Measurements from ENCODE around the gene POU5F1.
"Not testable (repeated sequence)": the region's sequence is repeated elsewhere in the genome, so short reads cannot be mapped to it uniquely, and the experiment has no call there.

POU5F1 gene

DNA sequence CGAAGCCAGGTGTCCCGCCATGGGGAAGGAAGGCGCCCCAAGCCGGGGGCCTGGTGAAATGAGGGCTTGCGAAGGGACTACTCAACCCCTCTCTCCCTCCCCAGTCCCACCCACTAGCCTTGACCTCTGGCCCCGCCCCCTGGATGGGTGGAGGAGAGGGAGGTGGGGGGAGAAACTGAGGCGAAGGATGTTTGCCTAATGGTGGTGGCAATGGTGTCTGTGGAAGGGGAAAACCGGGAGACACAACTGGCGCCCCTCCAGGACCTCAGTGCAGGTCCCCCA is at the start of gene POU5F1:
Gene POU5F1 (minus strand): TSS at position 83 of the 282 bp plus-strand sequence. CDS start 62 bp downstream, at position 21.
- DNase-seq, result no peak

DNA sequence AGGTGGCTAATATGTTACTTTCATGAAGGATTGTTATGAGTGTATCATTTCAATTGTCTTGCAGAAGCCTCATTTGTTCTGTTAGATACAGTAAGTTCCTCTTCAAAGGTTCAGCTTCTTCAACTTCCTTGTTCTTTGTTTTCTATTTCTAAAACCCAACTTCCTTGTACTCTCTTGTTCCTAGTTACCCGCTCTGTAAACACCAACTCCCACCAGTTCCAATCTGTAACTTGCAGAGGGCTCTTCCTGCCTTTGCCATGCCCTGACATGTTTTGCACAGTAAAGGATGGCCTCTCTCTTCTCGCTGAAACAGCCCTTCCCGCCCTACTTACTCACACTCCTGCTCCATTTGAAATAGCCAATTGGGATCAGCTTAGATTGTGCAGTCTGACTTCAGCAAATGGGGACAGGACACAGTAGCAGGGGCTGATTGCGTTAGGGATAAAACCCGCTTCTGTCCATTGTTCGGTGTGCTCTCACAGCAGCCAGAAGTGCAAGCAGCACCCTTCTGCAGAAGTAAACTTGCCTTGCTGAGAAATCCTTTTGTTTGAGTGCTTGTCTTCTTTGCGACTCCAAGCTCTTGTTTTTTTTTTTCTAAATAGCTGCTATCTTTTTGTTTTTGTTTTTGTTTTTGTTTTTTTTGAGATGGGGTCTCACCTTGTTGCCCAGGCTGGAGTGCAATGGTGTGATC is 45.9 kb upstream of the POU5F1 start:
- DNase-seq, result no peak

DNA sequence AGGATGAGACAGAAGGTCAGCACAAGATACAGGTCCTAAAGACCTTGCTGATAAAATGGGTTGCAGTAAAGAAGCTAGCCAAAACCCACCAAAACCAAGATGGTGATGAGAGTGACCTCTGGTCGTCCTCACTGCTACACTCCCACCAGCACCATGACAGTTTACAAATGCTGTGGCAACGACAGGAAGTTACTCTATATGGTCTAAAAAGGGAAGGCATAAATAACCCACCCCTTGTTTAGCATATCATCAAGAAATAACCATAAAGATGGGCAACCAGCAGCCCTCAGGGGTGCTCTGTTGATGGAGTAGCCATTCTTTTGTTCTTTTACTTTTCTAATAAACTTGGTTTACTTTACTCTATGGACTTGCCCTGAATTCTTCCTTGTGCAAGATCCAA is 44.7 kb upstream of the POU5F1 start:
- not testable (repeated sequence) for DNase-seq

DNA sequence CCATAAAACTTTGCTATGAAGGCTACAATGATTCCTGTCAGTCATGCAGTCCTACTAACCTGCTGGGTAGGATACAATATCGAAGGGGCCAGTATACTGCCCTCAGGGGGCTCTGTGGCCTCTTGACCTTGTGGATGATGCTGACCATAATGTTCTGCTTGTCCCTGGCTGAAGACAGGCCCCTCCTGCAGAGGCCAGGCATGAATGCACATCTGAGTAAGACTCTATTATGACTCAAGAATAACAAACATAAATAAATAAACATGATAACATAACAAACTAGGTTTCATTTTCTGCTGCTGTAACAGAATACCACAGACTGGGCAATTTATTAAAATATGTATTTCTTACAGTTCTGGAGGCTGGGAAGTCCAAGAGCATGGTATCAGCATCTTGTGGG is 44.0 kb upstream of the POU5F1 start:
- no peak for DNase-seq

DNA sequence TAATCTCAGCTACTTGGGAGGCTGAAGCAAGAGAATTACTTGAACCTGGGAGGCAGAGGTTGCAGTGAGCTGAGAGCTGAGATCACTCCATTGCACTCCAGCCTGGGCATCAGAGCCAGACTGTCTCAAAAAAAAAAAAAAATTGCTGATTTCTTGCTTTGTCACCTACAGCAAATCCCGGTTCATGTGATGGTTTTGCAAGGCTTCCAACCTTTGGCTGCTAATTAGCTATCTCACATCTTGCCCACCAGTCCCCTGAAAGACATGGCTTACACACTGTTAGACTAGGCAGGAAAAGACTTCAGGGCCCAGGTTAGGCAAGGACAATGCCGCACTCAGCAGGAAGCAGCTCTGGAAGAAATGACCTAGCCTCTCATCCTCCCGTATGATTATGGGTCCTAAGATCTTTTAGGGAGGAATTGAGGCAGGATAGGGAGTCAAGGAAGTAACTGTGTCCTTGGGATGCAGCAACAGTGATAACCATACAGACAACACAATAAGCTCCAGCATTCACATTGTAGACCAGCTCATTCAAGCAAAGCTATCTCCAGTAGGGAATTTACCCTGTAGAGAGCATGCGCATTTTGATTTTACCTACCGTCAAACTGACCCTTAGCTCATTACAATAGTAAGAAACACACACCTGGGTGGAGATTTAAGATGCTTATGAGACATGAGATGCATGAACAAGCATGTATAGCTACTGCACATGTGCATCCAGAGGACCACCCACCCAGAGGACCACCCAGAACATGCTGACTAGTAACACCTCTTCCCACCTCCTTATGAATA is 40.5 kb upstream of the POU5F1 start:
- DNase-seq, result no peak

DNA sequence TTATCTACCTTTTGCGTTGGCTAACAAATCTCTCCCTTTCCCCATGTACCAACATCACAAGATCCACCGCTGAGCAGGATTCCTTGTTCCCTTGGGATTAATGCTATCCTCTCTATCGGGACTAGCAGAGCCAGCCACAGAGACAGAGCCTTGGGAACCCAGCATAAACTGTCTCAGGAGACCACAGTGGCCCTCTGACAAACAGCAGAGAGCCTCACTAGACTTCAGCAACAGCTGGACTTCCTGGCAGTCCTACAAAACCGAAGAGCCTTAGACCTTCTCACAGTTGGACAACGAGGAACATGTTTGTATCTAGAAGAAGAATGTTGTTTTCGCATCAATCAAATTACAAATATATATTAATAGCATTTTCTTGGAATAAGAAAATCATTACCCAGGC is 39.6 kb upstream of the POU5F1 start:
- no peak for DNase-seq

DNA sequence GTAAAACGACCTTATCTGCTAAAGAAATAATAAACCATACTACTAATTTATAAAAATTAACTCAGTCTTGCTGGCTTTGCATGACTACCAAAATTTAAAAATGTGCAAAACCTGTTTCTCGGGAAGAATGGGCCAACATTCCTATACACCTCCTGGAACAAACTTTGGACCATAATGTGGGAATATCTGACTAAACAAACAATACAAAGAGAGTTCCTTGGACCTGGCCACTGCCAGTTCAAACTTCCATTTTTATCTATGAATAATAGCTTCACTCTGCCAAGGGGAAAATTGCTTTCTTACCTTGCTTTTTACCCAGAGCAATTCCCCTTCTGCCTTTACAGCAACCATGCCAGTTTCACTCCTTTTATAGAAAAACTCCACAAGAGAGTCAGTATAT is 38.7 kb upstream of the POU5F1 start:
- no peak for DNase-seq

DNA sequence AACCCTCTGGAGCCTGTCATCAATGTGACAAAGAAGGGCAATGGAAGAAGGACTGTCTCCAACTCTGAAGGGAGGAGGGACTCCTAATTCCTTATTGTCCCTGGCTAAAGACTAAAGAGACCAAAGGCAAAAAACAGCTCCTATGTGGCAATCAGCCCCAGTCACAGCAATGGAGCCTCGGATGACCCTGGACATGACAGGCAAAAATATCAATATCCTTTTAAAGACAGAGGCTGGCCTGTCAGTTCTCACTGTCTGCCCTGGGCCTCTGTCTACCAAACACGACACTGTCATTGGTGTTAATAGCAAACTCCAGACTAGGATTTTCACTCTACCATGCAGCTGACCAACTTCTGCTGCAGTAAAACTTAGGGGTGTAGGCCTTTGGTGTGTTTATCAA is 38.0 kb upstream of the POU5F1 start:
- no peak for DNase-seq

DNA sequence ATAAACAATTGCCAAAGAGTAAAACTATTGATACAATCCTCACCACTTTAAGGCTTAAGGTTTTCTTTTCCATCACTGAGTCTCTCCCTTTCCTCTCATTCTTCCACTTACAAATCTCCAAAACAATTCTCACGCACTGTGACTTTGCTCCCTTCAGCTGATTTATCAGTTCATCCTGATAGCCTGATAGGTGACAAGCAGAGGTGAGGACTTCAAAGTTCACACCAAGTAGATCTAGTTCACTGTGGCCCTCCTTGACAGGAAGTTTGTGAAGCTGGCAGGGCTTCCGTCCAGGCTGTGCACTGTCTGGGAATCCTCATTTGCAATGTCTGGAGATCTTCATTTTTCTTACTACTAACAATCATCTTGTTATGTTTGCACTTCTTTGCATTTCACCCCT is 35.2 kb upstream of the POU5F1 start:
- DNase-seq, result no peak

DNA sequence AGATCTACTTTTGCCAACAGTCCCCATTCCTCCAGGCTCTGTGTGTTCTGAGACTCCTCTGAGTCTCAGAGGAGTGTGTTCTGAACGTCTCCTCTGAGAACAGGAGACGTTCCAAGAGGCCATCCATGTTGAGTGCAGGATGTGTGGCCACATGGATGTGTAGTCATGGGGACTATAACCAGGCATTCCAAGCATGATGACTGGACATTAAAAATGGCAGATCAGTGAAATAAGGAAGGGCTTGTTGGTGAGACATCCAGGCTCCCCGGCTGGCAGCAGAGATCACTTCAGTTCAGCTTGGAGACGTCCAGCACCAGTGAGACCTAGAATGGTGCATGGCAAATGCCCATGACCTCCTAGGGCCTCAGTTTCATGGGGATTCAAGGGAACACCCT is 34.3 kb upstream of the POU5F1 start:
- no peak for DNase-seq

DNA sequence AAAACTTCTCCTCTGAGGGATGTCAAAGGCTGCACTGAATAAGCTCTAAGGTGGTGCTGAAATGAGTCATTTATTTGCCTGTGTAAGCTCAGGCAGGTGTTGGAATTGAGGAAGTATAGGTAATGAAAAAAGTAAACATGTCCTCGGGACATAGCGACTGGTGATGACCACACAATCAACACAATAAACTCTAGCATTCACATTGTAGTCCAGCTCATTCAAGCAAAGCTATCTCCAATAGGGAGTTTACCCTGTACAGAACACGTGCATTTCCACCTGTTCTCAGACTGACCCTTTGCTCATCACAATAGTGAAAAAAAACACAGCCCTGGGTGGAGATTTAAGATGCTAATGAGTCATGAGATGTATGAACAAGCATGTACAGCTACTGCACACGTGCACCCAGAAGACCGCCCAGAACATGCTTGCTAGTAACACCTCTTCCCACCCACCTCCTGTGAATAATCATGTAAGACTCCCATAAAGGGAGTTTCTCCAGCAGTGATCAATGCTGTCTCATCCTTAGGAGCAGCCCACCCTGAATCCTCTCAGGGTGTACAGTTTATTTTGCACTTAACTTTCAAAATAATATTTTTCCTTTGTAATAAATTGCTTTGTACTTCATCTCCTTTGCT is 33.0 kb upstream of the POU5F1 start:
- DNase-seq, result no peak

DNA sequence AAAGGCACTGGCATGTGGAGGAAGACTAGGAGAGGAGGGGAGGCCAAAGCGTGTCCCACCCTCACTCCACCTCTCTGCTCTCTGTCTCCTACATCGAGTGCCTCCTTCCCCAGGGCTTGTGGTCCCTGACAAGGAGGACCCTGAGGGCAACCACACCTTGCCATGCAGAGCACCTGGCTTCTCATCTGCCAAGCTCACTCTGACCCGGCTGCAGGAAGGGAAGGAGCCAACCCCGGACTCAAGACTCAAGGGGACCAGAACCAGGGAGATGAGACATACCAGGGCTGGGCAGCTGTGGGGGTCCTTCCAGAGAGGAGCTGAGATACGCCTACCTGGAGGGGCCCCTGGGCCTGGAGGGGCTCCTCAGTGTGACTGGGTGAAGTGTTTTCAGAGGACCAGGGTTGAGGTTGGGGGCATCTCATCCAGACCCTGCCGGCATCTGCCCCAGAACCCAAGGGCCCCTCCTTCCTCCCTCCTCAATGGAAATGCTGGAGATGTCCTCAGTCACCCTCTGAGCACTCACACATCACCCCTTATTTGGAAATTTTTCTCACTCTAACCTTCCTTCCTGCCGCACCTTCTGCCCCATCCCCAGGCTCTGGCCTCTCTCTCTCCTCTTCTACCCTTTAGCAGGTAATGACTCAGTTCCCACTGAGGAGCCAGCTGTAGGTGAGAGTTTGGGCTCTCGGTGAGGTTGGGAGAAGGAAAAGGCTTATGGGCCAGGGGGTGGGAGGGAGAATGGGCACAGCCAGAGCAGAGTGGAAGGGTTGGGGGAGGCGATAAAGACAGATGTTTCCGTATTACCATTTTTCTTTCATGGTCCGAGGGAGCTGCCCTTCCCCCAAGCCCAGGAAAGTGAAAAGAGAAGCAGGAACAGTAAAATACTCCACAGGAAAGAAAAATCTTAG is 32.0 kb upstream of the POU5F1 start:
- DNase-seq, result no peak

DNA sequence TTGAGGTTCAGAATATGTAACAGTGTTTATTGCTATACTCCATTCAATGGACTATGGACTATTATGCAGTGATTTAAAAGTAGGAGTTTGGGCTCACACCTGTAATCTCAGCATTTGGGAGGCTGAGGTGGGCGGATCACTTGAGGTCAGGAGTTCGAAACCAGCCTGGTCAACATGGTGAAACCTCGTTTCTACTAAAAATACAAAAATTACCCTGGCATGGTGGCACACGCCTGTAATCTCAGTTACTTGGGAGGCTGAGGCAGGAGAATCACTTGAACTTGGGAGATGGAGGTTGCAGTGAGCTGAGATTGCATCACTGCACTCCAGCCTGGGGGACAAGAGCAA is 28.6 kb upstream of the POU5F1 start:
- not testable (repeated sequence) for DNase-seq

DNA sequence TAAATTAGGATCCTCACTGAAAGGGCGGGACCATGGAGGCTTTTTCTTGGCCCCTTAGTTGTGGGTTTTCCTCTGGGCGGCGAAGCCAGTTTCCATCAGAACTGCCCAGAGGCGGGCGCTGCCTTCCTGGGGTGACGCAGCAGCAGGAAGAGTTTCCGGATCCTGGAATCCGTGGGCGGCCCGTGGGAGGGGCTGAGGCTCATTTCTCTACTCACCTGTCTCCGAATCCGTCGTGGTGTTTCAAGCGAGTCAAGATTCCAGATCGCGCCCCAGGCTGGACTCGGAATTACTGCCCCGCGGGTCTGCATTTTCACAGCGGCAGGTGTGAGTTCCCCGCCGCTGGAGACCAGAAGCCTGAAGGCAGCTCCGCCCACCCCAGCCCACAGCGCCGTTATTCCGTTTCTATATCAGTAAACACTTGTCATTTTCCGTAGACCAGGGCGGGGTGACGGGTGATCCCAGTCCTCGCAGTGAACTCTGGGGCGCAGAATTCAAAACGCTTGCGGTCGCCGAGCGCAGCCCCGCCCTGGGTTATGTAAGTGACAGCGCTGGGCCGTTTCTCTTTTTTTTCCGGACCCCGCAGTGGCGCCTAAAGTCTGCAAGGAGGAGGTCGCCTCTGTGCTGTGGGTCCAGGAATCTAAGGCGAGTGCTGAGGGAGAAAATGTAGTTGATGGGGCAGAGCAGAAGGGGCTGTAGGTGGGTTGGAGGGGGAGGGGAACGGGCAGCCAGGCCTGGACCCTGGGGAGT is 27.2 kb upstream of the POU5F1 start:
- DNase-seq, result peak in 1 of 2 experiments; percentile 60

DNA sequence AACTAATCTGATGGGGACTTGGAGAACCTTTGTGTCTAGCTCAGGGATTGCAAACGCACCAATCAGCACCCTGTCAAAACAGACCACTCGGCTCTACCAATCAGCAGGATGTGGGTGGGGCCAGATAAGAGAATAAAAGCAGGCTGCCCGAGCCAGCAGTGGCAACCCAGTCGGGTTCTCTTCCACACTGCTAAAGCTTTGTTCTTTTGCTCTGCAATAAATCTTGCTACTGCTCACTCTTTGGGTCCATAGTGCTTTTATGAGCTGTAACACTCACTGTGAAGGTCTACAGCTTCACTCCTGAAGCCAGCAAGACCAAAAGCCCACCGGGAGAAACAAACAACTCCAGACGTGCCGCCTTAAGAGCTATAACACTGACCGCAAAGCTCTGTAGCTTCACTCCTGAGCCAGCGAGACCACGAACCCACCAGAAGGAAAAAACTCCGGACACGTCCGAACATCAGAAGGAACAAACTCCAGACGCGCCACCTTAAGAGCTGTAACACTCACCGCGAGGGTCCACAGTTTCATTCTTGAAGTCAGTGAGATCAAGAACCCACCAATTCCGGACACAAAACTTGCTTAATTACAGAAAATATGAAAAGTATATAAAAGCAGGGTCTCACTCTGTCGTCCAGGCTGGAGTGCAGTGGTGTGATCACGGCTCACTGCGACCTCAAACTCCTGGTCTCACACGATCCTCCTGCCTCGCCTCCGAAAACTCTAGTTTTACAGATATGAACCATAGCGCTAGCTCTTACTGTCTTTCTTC is 26.0 kb upstream of the POU5F1 start:
- not testable (repeated sequence) for DNase-seq

DNA sequence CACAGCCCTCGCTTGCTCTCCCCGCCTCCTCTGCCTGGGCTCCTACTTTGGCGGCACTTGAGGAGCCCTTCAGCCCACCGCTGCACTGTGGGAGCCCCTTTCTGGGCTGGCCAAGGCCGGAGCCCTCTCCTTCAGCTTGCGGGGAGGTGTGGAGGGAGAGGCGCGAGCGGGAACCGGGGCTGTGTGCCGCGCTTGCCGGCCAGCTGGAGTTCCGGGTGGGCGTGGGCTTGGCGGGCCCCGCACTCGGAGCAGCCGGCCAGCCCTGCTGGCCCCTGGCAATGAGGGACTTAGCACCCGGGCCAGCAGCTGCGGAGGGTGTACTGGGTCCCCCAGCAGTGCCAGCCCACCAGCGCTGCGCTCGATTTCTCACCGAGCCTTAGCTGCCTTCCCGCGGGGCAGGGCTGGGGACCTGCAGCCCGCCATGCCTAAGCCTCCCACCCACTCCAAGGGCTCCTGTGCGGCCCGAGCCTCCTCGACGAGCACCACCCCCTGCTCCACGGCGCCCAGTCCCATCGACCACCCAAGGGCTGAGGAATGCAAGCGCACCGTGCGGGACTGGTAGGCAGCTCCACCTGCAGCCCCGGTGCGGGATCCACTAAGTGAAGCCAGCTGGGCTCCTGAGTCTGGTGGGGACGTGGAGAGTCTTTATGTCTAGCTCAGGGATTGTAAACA is 25.0 kb upstream of the POU5F1 start:
- DNase-seq, result not testable (repeated sequence)

DNA sequence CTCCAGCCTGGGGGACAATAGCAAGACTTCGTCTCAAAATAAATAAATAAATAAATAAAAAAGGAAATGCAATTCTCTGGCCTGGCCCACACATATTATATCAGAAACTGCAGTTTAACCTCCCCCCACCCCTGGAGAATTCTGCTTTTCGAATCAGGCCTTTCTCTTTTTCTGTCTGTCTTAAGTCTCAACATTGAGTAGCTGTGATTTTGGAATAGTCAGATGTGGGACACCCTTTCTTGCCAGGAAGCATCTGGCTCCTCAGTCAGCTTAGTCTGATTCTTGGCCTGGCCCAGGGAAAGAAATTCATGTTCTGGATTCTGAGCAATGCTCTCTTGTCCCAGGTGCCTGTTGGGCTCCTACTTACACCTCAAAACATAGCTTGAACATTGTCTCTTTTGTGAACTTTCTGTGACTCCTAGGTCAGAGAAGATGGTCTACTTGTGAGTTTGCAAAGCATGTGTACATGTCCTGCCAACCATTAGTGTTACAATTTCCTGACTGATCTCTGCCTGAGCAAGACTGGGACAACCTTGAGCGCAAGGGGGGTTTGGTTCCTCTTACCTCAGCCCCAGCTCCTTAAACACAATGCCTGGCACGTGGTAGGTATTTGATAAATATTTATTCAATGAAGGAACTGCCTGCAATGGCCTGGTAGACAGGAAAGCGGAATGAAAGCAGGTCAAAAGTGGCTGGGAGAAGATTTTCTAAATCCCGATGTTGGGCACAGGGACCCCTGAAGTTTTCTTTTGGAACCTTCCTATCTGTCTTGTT is 23.8 kb upstream of the POU5F1 start:
- DNase-seq, result no peak

DNA sequence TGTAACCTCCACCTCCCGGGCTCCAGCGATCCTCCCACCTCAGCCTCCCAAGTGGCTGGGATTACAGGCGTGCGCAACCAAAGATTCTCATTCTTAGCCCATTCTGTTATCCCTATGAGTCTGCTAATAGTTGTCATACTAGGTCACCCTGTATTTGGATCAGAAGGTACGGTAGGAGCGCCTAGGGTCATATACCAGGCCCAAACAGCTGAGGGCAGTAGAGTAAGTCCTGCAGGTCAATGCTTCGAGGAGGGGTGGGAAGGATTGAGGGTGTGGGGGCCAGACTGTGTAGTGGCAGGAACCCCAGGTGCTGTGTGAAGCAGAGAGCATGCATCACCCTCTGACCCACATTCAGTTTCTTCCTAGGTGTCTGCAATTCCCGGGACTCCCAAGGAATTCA is 22.7 kb upstream of the POU5F1 start:
- no peak for DNase-seq

DNA sequence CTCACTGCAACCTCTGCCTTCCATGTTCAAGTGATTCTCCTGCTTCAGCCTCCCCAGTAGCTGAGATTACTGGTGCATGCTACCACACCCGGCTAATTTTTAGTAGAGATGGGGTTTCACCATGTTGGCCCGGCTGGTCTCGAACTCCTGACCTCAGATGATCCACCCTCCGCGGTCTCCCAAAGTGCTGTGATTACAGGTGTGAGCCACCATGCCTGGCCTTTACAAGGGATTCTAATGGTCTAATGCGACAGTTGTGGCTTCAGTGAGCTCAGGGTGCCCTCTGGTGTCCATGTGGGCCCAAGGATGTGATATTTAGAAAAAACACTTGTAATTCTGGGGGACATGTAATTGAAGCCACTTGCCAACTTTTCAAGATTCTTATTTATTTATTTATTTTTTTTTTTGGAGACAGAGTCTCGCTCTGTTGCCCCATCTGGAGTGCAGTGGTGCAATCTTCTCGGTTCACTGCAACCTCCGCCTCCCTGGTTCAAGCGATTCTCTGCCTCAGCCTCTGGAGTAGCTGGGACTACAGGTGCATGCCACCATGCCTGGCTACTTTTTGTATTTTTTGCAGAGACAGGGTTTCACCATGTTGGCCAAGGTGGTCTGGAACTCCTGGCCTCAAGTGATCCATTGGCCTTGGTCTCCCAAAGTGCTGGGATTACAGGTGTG is 22.1 kb upstream of the POU5F1 start:
- peak; percentile 67 to 79 for DNase-seq

DNA sequence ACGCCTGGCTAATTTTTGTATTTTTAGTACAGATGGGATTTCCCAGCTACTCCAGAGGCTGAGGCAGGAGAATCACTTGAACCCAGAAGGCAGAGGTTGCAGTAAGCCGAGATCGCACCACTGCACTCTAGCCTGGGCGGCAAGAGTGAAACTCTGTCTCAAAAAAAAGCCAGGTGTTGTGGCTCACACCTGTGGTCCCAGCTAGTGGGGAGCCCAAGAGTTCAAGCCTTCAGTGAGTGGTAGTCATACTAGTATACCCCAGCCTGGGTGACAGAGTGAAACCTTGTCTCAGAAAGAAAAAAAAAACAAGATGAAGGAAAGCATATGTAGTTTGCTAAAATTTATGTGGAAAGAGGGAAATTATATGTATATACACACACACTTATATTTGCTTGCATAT is 20.0 kb upstream of the POU5F1 start:
- no peak for DNase-seq
